KBM-7 (cell line): ENCODE measurements around the gene RAVER1.

Experiments
- DNase-seq: peaks from one replicate; pipeline ENCODE4 v3.0.0-alpha.2; 2015
- in situ Hi-C: fragments of 300-500 bp; cut with MboI; formaldehyde crosslinking; loops from 2 replicates; pipeline ENCODE4 v1.14.3; 2020; ENCODE audit warnings: low sequenced_read_pairs, low pct_unique_long_range_greater_than_20kb, mixed read lengths

RAVER1 gene

GRCh38 chr19:10320602-10321416 is 12.5 kb downstream of the RAVER1 start:
- in situ Hi-C loops, result no loop called here
- DNase-seq, result no peak

- in situ Hi-C loops, result no loop called here
- DNase-seq, result no peak
Observed at GRCh38 chr19:10318807-10319682, 14.3 kb downstream of the RAVER1 start.

GRCh38 chr19:10317857-10318462 is 15.4 kb downstream of the RAVER1 start:
- in situ Hi-C loops, result no loop called here
- no peak for DNase-seq

GRCh38 chr19:10317045-10317856 is 16.1 kb downstream of the RAVER1 start:
- DNase-seq, result no peak
- in situ Hi-C loops, result no loop called here

GRCh38 chr19:10316229-10317044 is 16.9 kb downstream of the RAVER1 start:
- DNase-seq, result no peak
- in situ Hi-C loops, result no loop called here

- in situ Hi-C loops, result no loop called here
- peak; percentile 78 for DNase-seq
Observed at GRCh38 chr19:10315335-10316214, 17.8 kb downstream of the RAVER1 start, which contains the start of gene FDX2. Gene FDX2, minus strand, starts transcription at chr19:10316015. Its CDS starts 19 bp downstream, at chr19:10315996.

- no peak for DNase-seq
- in situ Hi-C loops, result no loop called here
Observed at GRCh38 chr19:10309423-10309822, 23.9 kb downstream of the RAVER1 start, which contains the start of gene ZGLP1. Gene ZGLP1, minus strand, starts transcription at chr19:10309815.

- no peak for DNase-seq
- in situ Hi-C loops, result no loop called here
Observed at GRCh38 chr19:10306327-10306726, 27.0 kb downstream of the RAVER1 start.

GRCh38 chr19:10305139-10305806 is 28.1 kb downstream of the RAVER1 start:
- in situ Hi-C loops, result no loop called here

GRCh38 chr19:10299545-10300458 is 33.5 kb downstream of the RAVER1 start:
- DNase-seq, result peak; percentile 72
- in situ Hi-C loops, result no loop called here

More at GRCh38 chr19:10305139-10305806, 28.1 kb downstream of the RAVER1 start:
- DNase-seq, result peak; percentile 86

GRCh38 chr19:10295847-10296591 is 37.3 kb downstream of the RAVER1 start:
- no peak for DNase-seq
- in situ Hi-C loops, result no loop called here

- no peak for DNase-seq
- in situ Hi-C loops, result no loop called here
Observed at GRCh38 chr19:10295305-10295846, 38.0 kb downstream of the RAVER1 start.

- in situ Hi-C loops, result no loop called here
- DNase-seq, result no peak
Observed at GRCh38 chr19:10294368-10294697, 39.0 kb downstream of the RAVER1 start.

GRCh38 chr19:10293637-10294367 is 39.5 kb downstream of the RAVER1 start:
- in situ Hi-C loops, result no loop called here

More at GRCh38 chr19:10293637-10294367, 39.5 kb downstream of the RAVER1 start:
- DNase-seq, result no peak
